K562 (cell line): Measurements from ENCODE around the gene STYXL1. TPM values are rescaled to one million over a fixed set of nuclear protein-coding genes. Genes with fewer than 3 reads are reported as not detected.
A peak's percentile ranks its signal among the peaks of the same experiment; 100 is the strongest.

Experiments
- ARID2 ChIP-seq: fragments of 450-650 bp; IDR thresholded peaks from 2 replicates; pipeline ENCODE4 v1.6.1; 2017; ENCODE audit warnings: antibody characterized with exemption, mild to moderate bottlenecking
- CREM ChIP-seq: IDR thresholded peaks from 2 replicates; pipeline ENCODE4 v1.6.1; 2014; ENCODE audit warnings: antibody characterized with exemption, low read depth
- EGR1 ChIP-seq: fragments of 450-650 bp; conservative IDR thresholded peaks from 2 replicates; pipeline ENCODE4 v1.6.1; 2017; ENCODE audit warnings: mild to moderate bottlenecking
- FOXK2 ChIP-seq, 2 experiments: fragments of 450-650 bp; IDR thresholded peaks in 1 of 2; conservative IDR thresholded peaks in 1 of 2; 2 replicates each; pipeline ENCODE4 v1.6.1; 2016; ENCODE audit warnings: low read depth in 2 of 2, mild to moderate bottlenecking in 1 of 2
- HDGF ChIP-seq: fragments of 450-650 bp; IDR thresholded peaks from 2 replicates; pipeline ENCODE4 v1.6.1; 2016
- HOXB6 ChIP-seq: fragments of 250-450 bp; sonication (Bioruptor Pico); IDR thresholded peaks from 2 replicates; pipeline ENCODE4 v1.5.1; 2022; ENCODE audit warnings: mild to moderate bottlenecking, borderline replicate concordance
- KAT8 ChIP-seq: fragments of 450-650 bp; IDR thresholded peaks from 2 replicates; pipeline ENCODE4 v1.6.1; 2016; ENCODE audit warnings: low read depth, mild to moderate bottlenecking
- KLF10 ChIP-seq: fragments of 250-450 bp; sonication (Bioruptor Pico); IDR thresholded peaks from 2 replicates; pipeline ENCODE4 v1.6.1; 2021; ENCODE audit warnings: matching md5 sums
- NEUROD1 ChIP-seq: fragments of 150-350 bp; IDR thresholded peaks from 2 replicates; pipeline ENCODE4 v1.6.1; 2014; ENCODE audit warnings: borderline replicate concordance, low read length, low read depth; ENCODE audit not compliant: partially characterized antibody
- OTX1 ChIP-seq: fragments of 450-650 bp; formaldehyde crosslinking; IDR thresholded peaks from 2 replicates; pipeline ENCODE4 v1.4.0; 2022; ENCODE audit warnings: mild to moderate bottlenecking
- POU5F1 ChIP-seq: fragments of 150-350 bp; IDR thresholded peaks from 2 replicates; pipeline ENCODE4 v1.6.1; 2014; ENCODE audit warnings: borderline replicate concordance, low read length, low read depth, mild to moderate bottlenecking; ENCODE audit not compliant: partially characterized antibody
- RERE ChIP-seq: sonication (generic); formaldehyde crosslinking; IDR thresholded peaks from 2 replicates; pipeline ENCODE4 v1.8.0; 2023; ENCODE audit warnings: missing genetic modification reagents, mild to moderate bottlenecking, borderline replicate concordance
- SAFB2 ChIP-seq: fragments of 200-400 bp; formaldehyde crosslinking; IDR thresholded peaks from 2 replicates; pipeline ENCODE4 v1.6.1; 2018; ENCODE audit warnings: borderline replicate concordance, low read length, low read depth, moderate library complexity; ENCODE audit not compliant: severe bottlenecking
- SMARCB1 ChIP-seq: IDR thresholded peaks from 2 replicates; pipeline ENCODE4 v1.6.1; 2011; ENCODE audit warnings: improper control_type of control experiment, low read depth; ENCODE audit not compliant: insufficient read length
- ZBTB8A ChIP-seq: fragments of 450-650 bp; IDR thresholded peaks from 2 replicates; pipeline ENCODE4 v1.6.1; 2018; ENCODE audit warnings: mild to moderate bottlenecking, moderate library complexity; ENCODE audit not compliant: partially characterized antibody
- ZC3H11A ChIP-seq: IDR thresholded peaks from 2 replicates; pipeline ENCODE4 v1.6.1; 2012; ENCODE audit warnings: low read depth, low read length, improper control_type of control experiment
- ZFP30 ChIP-seq: fragments of 250-450 bp; sonication (Bioruptor Pico); IDR thresholded peaks from 2 replicates; pipeline ENCODE4 v1.8.0; 2022; ENCODE audit warnings: moderate library complexity, mild to moderate bottlenecking, inconsistent platforms, borderline replicate concordance
- ZNF12 ChIP-seq: sonication (generic); formaldehyde crosslinking; IDR thresholded peaks from 2 replicates; pipeline ENCODE4 v1.4.0; 2020; ENCODE audit warnings: mild to moderate bottlenecking, missing genetic modification reagents
- ZNF197 ChIP-seq: fragments of 200-800 bp; sonication (Bioruptor generic); IDR thresholded peaks from 2 replicates; pipeline ENCODE4 v1.6.1; 2016; ENCODE audit warnings: low read depth, missing genetic modification characterization, missing compliant biosample characterization
- ZNF253 ChIP-seq: fragments of 250-450 bp; sonication (Bioruptor Pico); conservative IDR thresholded peaks from 2 replicates; pipeline ENCODE4 v1.6.1; 2021; ENCODE audit warnings: mild to moderate bottlenecking
- ZNF583 ChIP-seq: fragments of 250-450 bp; sonication (Bioruptor Pico); IDR thresholded peaks from 2 replicates; pipeline ENCODE4 v1.4.0; 2020
- polyA plus RNA-seq, 8 experiments: library from polyadenylated mRNA; depleted of rRNA in 4 of 8; stranded (reverse) in 5 of 8; unstranded in 3 of 8; fragments of >200 nt; fragmentation: Nextera tagmentation in 2 of 8; fragmentation: Illumina TruSeq in 1 of 8; extraction: Ambion mirVana in 2 of 8; extraction: Trizol in 1 of 8; gene quantifications; 2 replicates each; pipeline versions ENCODE4 v1.2.1 to v1.2.3, GENCODE V29; 2011 to 2014; ENCODE audit warnings: inconsistent platforms in 1 of 8, missing spikeins in 1 of 8
- total RNA-seq, 7 experiments: library from RNA; depleted of rRNA in 6 of 7; stranded (reverse); fragments of >200 nt in 6 of 7; fragmentation: Illumina TruSeq in 2 of 7; extraction: Trizol in 2 of 7; gene quantifications; 2 replicates each; pipeline versions ENCODE4 v1.2.1 to v1.2.3, GENCODE V29; 2011 to 2021; ENCODE audit warnings: low replicate concordance in 1 of 7
- TF ChIP-seq, protein P1 (sequence below), 2 experiments: IDR thresholded peaks; 2 replicates each; pipeline ENCODE4 v1.6.1; 2012; ENCODE audit warnings: improper control_type of control experiment in 2 of 2, low read depth in 2 of 2, low read length in 2 of 2, borderline replicate concordance in 1 of 2

The STYXL1 gene
- total and polyA plus RNA-seq, 9 of the 15 experiments (the other 6 are each of a cell fraction or from before 2014, with no cell fraction given): 36.5 to 97.2 (median 49.9) TPM

GRCh38 chr7:76016191-76016947, 31.4 kb downstream of the STYXL1 start (continued):
- no peak for TF ChIP-seq SMARCB1
- no peak for TF ChIP-seq FOXK2 (conservative IDR thresholded peaks at IDR 0.05 in 1 of 2, IDR thresholded peaks at IDR 0.05 in 1 of 2; ENCODE audit: low read depth in 2 of 2)
- no peak for TF ChIP-seq ZNF12 (CRISPR knock-in tag)
- no peak for TF ChIP-seq POU5F1
- TF ChIP-seq ZFP30 (CRISPR knock-in tag): peak; percentile 92
- no peak for TF ChIP-seq SAFB2
- no peak for TF ChIP-seq ZNF197 (CRISPR knock-in tag)
- peak; percentile 95 for TF ChIP-seq HOXB6 (CRISPR knock-in tag)
- no peak for TF ChIP-seq ZC3H11A
- TF ChIP-seq KAT8: no peak
- no peak for TF ChIP-seq RERE (CRISPR knock-in tag)
- TF ChIP-seq CREM: no peak
- TF ChIP-seq NEUROD1: no peak
- peak; percentile 89 for TF ChIP-seq OTX1
- TF ChIP-seq HDGF: no peak
- TF ChIP-seq ARID2: no peak
- no peak for TF ChIP-seq ZBTB8A
- TF ChIP-seq KLF10 (CRISPR knock-in tag): no peak
- TF ChIP-seq, protein P1, sequence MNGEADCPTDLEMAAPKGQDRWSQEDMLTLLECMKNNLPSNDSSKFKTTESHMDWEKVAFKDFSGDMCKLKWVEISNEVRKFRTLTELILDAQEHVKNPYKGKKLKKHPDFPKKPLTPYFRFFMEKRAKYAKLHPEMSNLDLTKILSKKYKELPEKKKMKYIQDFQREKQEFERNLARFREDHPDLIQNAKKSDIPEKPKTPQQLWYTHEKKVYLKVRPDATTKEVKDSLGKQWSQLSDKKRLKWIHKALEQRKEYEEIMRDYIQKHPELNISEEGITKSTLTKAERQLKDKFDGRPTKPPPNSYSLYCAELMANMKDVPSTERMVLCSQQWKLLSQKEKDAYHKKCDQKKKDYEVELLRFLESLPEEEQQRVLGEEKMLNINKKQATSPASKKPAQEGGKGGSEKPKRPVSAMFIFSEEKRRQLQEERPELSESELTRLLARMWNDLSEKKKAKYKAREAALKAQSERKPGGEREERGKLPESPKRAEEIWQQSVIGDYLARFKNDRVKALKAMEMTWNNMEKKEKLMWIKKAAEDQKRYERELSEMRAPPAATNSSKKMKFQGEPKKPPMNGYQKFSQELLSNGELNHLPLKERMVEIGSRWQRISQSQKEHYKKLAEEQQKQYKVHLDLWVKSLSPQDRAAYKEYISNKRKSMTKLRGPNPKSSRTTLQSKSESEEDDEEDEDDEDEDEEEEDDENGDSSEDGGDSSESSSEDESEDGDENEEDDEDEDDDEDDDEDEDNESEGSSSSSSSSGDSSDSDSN (IDR thresholded peaks at IDR 0.05; ENCODE audit: borderline replicate concordance in 1 of 2, low read depth in 2 of 2, low read length in 2 of 2): no peak
- TF ChIP-seq ZNF583 (CRISPR knock-in tag): no peak; the same call in 1 of the 2 replicates
- TF ChIP-seq ZNF253: peak; percentile 88
- TF ChIP-seq EGR1: no peak
